Hindlimb muscle (tissue), 1 donor: ENCODE measurements around the gene KIAA1614. TPM values are rescaled to one million over a fixed set of nuclear protein-coding genes. Genes with fewer than 3 reads are reported as not detected.
"Not testable (repeated sequence)": the region's sequence is repeated elsewhere in the genome, so short reads cannot be mapped to it uniquely, and the experiment has no call there.

Experiments used
- DNase-seq: peaks from one replicate; pipeline ENCODE4 v3.0.0-alpha.2; 2013
- polyA plus RNA-seq: library from polyadenylated mRNA; unstranded; fragments of 120-200 nt; gene quantifications from one replicate; pipeline ENCODE4 v1.2.1, GENCODE V29; 2013; ENCODE audit not compliant: insufficient read length

The KIAA1614 gene
- polyA plus RNA-seq, 1 donor = 16.8 TPM

- DNase-seq = no peak
Observed at GRCh38 chr1:180964056-180964455, 51.4 kb downstream of the KIAA1614 start.

DNA sequence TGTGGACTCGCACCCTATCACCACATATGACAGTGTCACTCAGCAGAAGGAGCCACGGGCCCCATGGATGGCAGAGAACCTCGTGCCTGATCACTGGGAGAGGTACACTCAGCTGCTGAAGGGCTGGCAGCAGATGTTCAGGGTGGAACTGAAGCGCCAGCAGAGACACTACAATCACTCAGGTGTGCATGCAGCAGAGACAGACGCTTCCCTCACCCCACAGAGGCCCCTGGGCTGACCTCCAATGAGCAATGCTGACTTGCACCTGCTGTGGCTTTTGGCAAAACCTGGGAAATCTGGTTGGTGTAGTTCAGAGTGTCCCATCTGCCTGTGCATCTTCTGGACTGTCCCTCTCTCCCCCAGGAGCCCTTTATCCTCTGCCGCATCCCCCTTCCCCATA is 51.9 kb downstream of the KIAA1614 start:
- DNase-seq = no peak

DNA sequence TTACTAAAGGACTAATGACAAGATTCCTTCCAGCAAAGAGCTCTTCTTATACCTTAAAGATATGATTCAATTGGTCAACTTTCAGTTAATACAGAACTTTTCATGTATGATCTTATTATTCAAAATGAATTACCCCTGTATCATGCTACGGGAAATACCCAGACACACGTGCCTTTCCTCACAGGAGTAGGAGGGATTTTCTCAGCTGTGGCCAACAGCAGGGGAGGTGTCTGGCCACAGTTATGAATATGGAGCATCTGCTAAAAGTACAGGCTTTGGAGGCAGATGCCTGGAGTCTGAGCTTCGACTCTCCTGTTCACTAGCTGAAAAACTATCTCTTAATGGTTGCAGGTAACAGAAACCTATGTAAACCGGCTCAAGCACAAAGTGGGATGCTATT is 53.6 kb downstream of the KIAA1614 start:
- DNase-seq = no peak

- DNase-seq = no peak
Observed at GRCh38 chr1:180966744-180967536, 54.2 kb downstream of the KIAA1614 start.

DNA sequence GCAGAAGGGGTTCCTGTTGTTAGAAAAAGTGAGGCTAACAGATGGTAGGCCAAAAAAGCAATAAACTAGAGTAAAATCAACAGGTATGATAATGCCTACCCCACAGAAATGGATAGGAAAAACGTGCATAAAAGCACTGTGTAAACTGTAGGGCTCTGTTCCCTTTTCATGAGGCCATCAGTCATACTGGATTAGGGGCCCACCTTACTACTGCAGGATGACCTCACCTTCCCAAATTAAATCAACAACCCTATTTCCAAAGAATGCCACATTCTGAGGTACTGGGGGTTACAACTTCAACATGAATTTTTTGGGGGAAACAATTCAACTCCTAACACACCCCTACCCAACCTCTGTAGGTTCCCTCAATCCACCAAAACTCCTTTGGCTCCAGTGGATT is 54.9 kb downstream of the KIAA1614 start:
- no peak for DNase-seq

DNA sequence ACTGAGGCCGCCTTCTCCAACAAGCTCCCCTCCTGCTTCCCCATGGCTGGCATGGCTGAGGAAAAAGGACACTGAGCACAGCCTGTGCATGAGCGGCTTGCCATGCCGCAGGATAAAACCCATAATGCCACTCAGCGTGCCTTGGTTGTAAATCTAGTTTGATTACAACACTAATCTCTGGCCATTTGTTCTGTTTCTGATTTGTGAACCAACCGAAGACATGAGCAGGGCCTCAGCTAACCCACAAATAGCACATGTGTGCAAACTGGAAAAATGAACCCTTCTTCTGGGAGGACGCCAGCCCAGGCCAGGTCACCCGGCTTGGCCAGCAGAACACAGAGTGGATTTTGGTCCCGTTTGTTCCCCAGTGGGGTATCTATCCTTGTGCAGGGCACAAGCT is 56.1 kb downstream of the KIAA1614 start:
- not testable (repeated sequence) for DNase-seq

DNA sequence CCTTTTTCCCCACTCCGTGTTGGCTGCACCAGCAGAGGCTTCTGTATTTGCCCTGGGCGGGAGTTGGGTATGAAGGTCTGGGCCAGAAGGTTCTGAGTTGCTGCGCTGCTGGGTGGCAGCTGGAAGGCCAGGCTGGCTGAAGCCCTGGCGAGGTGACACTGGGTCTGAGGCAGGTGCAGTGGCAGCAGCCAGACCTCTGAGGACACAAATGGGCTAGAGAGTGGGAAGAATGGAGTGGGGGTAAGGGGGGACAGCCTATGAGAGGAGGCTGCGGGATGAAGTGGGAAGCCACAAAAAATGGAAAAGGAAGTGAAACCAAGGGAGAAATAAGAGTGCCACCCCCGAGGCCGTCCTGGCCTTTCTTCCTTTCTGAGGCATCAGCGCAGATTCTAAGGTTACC is 56.7 kb downstream of the KIAA1614 start:
- no peak for DNase-seq

GRCh38 chr1:180970333-180971079 is 57.8 kb downstream of the KIAA1614 start:
- no peak for DNase-seq

DNA sequence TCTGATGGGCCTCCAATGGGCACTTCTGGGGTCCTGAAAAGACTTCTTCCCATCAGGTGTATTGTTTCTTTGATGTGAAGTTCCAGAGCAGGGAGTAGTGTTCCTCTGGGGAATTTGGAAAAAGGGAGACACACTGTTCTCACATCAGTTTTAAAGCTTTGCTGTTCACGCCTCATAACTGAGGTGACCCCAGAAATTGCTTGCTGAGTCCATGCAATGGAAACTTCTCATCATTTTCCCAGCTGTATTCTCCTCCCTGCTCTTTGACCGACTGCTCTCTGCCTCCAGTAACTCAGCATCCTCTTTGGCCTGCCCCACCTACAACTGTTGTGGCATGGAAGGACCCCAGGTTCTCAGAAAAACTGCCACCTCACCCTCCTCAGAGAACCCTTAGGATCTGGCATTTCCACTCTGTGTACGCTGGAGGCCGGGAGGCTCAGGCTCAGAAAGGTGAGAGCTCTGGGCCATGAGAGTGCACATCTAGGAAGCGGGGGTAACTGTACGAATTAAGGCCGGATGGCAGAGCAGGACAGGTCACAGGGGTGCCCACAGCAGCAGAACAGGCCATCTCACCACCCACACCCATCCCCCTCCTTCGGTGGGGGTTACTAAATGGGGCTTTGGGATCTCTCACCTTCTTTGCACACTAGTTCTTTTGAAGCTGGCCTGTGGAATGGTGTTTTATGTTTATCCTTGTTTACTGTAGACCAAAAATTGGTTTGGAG is 58.7 kb downstream of the KIAA1614 start:
- DNase-seq = no peak

DNA sequence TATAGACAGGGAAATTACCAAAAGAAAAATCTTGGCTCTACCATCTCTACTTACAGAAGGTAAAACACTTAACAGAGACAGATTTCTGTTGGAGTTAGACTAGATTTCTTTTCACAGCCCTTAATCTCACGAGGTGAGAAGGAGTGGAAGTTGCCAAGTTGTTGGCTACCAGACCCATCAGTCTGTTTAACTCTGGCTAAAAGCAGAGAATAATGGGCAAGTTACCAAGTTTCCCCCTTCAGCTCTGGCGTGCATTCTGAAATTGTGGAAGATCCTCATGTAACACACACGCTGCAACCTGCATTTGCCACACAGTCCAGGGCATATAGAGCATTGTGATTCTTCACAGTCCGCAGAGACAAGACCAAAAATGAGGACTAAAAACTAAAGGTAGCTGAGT is 60.7 kb downstream of the KIAA1614 start:
- peak; percentile 70 for DNase-seq

GRCh38 chr1:180974236-180974635 is 61.5 kb downstream of the KIAA1614 start:
- DNase-seq = no peak

DNA sequence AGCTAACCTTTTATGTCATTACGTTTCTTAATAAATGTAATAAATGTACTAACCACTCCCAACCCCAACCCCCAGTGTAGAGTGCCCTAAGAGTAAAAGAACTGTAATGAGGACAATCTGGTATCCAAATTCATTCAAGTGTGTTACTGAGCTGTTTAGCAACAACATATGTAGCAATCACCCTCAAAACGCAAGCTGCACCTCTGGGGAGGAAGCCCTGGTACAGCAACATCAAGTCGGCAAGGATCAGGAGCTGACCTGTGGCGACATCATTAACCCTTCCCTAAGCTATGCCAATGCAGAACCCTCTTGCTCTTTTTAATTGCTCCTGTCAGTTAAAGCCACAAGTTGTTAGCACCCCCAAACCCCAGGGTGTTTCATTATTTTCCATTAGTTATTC is 62.9 kb downstream of the KIAA1614 start:
- no peak for DNase-seq

GRCh38 chr1:180976191-180976590 is 63.5 kb downstream of the KIAA1614 start:
- no peak for DNase-seq

GRCh38 chr1:180976732-180977357 is 64.1 kb downstream of the KIAA1614 start:
- DNase-seq = no peak

- DNase-seq = no peak
Observed at GRCh38 chr1:180981596-180982387, 69.1 kb downstream of the KIAA1614 start.

GRCh38 chr1:180982422-180982821 is 69.7 kb downstream of the KIAA1614 start:
- DNase-seq = no peak

DNA sequence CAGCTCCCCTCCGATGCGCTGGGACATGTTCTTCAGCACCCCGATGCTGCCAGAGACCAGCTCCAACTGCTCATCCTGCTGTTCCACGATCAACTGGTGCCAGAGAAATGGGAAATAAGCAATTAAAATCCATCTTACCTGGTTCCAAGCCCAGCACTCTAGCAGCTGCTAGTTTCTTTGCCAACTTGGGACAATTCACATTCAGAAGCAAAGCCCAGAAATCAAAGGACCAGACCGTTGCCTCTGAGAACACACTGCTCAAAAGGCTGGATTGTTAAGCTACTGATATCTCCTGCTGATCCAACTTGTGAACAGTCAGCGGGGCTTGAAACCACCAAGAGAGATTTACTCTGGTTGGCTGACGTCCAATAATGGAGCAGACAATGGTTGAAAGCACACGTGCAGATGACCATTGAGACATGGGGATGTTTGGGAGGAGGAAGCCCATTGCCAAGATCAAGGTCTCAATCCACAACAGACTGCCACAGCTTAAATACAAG is 75.6 kb downstream of the KIAA1614 start:
- no peak for DNase-seq

GRCh38 chr1:180994262-180994661 is 81.6 kb downstream of the KIAA1614 start:
- no peak for DNase-seq

GRCh38 chr1:180997843-180998504 is 85.3 kb downstream of the KIAA1614 start:
- DNase-seq = no peak
